SKM-1 treated with dmso at 0.1 percent for 144 hours (cell line): ENCODE results near the gene ANKRD35.
"Not testable (repeated sequence)": the region's sequence is repeated elsewhere in the genome, so short reads cannot be mapped to it uniquely, and the experiment has no call there.

Experiments used
- DNase-seq: peaks from one replicate; lab custom pipeline; 2025; ENCODE audit not compliant: unreplicated experiment; lab: John Stamatoyannopoulos, UW

Gene ANKRD35

DNA sequence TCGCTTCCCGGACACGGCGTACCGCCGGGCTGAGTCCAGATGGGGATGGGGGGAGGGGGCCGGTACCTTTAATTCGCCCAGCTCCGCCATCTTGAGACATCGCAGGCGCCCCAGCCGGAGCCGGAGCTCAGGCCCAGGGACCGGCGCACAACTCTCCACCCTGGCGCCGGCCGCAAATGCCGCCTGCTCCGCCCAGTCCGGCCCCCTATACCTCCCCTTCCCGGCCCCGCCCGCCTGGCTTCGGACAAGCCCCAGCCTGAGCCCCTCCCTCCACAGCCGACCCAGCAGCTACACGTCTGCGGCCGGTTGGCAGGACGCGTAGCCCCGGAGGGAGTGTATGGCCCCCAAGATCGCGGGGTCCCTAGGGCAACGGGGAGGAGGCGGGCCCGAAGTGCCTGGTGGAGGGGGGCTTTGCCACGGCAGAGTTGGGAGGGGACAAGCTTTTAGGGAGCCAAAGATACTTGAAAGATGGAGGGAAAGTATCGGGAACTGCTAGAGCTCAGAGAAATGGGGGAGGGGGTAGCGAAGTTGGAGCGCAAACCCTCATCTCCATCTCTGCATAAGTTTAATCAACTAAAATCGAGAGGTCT is 26.7 kb downstream of the ANKRD35 start, which contains the start of gene PIAS3:
Gene PIAS3, minus strand, starts transcription at position 181 of the 590 bp plus-strand sequence. Its CDS starts 91 bp downstream, at position 90.
- peak; percentile 98 for DNase-seq

DNA sequence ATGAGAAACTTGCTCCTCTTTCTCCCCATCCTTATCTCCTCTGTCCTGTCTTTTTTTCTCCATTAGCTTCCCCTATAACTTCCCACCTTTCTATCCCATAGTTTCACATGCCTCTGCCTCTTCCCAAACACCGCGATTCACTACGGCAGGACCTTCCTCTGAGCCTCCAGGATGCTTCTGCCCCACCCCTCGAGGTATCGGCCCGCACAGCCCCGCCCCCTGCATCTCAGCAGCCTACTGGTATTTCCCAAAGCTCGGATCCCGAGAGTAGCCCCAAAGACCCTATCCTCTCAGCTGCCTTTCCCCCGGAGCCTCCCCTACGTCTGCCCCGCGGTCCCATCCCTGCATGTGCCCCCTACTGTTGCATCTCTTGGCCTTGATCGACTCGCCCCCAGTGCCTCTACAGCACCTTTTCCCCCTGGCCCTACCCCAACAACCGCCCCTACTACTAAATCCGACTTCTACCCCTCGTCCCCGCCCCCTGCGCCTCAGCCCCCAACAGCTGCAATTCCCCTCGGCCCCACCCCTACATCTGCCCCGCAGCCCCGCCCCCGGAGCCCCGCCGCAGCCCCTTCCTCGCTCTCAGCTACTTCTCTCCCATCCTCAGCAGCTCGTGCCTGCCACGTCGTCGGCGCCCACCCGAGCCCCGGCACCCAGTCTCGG is 27.3 kb downstream of the ANKRD35 start:
- no peak for DNase-seq

DNA sequence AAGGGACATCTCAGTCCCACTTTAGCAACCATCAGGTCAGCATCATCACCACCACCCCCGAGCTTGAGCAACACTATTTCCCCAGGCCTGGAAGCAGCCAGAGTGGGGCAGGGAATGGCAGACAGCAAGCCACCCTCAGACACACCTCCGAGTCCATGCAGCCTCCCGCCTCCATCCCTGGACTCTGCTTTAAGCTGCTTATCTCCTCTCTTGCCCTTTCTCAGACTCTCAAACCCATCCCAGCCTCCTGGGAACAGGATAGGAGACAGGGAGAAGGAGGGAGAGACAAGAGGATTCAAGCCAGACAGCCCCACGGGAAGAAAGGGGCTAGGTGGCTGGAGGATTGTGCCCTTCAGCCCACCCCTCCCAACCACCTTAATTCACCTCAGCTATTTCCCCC is 28.5 kb downstream of the ANKRD35 start:
- no peak for DNase-seq

DNA sequence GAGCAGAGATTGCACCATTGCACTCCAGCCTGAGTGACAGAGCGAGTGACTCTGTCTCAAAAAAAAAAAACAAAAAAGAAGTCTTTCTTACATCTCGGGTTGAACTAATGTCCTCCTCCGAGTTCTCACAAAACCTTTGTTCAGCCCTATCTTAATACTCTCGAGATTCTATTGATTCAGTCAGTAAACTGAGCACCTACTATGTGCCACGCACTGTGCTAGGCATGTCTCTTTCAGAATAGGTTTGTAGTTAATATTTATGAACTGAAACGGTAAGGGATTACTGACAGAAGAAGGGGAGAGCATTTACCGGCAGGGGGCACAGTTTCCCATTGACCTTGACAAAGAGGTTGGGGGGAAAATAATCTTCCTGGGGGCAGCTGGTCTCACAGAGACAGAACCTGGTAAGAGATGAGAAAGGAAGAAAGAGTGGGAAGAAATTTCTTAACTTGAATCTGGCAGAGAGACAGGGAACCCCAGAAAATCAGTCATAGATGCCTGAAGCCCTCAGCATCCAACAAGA is 30.2 kb downstream of the ANKRD35 start:
- no peak for DNase-seq

DNA sequence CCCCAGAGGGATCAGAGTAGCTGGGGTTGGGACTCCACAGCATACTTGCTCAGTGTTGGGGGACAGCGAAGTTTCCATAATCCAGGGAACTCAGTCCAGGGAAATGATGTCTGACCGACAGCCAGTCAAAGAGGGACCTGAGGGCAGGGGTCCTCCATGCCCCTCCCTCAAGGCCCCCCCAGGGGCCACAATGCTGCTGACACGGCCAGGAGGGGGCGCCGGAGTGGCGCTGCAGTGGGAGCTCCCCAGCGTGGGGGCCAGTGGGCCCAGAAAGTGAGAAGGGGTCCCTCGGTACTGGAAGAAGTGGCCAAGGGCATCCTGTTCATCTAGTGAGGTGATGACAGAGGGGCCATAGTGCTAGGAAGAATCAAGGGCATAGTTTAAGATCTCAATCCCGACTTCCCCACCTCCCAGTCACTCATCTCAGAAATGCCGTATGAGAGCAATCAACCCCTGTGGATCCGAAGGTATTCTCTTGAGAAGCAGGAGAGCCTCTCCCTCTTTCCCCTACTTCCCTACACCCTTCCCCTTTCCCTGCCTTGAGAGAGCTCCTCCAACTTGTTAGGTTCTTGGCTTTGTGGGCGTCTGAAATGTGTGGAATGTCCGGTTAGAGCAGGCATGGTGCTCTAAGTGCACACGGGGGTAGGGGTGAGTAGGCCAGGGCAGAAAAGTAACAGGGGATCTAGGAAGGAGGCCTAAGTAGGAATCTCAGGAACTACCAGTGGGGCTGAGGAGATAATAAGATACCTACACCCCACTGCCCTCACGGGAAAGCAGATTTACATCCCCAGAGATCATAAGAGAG is 36.1 kb downstream of the ANKRD35 start:
- no peak for DNase-seq

DNA sequence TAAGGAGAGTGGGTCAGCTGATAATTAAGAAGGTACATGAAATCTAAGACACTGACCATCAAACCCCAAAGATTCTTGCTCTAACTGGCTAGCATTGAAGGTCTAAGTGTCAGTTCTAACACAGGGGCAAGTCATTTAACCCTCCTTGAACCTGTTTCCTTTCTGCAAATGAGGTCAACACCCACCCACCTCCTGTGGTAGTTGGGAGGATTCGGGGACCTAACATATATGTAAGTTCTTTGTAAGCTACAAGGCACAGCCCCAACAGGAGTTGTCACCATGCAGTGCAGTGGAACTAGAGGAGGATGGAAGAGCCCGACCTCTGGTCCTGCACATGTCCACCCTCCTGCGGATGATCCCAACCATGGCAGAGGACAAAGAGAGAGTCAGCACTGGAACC is 37.8 kb downstream of the ANKRD35 start:
- DNase-seq = no peak

DNA sequence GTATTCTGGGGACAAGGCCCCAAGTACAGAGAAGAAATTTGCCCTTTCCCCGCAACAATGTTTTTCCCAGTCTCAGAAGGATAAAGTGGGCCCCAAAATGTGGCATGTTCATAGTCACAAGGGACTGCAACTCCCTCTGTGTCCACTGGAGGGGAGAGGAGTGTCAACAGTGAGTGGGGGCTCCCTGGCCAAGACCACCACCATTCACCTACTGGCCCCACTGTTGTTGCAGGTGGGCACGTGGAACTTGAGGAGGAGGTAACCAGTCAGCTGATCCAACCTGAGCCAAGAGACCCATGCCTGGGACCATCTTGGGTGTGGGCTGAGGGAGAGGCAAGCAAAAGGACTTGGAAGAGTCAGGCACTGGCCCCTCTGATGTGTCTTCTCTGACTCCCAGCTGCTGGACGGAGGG is 39.5 kb downstream of the ANKRD35 start:
- DNase-seq = peak; percentile 14

DNA sequence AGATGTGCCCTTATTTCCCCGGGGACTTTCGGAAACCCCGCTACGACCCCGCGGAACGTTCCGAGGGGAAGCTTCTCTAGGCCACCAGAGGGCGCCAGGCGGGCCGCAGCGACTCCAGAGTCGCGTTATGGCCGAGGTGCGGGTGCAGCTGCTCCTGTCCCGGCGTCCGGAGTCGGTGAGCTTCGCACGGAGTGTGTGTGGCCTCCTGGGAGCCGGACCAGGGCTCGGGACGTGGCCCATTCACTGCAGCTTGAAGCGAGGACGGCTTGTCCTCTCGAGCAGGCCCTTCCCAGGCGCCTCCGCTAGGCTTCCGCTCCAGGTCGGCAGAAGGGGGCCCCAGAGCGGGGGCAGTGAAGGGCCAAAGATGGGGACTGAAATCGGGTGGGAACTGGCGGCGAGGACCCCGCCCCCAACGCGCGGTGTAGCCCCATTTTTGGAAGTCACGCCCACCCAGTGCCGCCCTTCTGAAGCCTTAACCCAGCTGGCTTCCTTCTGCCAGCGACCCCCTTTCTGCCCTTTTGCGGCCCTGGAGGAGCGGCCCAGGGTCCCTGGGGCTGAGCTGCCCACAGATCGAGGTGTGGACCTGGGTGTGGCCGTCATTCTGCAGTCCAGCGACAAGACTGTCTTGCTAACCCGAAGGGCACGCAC is 40.0 kb downstream of the ANKRD35 start, which contains the start of gene NUDT17:
Gene NUDT17, plus strand, starts transcription at position 117 of the 648 bp plus-strand sequence. Its CDS starts 11 bp downstream, at position 128.
- peak; percentile 84 for DNase-seq

DNA sequence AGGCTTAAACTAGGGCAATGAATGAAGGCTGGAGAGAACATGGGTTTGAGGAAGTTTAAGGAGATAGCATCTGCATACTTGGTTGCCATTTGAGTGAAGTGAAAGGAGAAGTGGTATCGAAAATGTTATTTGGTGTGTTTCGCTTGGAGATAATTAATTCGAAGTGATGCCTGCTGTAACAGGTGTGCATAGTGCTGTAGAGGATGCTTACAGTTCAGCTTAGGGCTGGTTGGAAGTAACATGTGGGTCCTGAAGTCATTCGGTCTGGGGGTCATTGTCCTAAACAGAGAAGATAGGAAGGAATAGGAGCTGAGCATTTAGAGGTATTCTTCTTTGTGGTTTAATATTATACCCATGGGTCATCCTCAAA is 40.5 kb downstream of the ANKRD35 start:
- peak; percentile 84 for DNase-seq

DNA sequence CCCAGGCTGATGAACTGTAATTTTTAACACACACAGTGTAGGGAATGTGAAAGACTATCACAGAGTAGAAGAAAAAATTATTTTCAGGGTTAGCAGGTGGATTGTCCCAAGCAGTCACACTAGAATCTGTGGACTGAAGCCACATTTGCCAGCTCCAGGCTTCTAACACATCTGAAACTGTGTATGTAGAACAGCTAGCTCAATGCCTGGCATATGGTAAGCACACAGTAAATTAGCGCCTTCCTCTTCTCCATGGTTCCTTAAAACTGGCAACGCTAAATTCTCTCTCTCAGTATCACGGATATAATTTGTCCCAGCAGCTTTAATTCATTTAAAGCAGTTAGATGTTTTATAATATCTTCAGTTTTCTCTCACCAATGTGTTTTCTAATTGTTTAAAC is 42.6 kb downstream of the ANKRD35 start:
- no peak for DNase-seq

DNA sequence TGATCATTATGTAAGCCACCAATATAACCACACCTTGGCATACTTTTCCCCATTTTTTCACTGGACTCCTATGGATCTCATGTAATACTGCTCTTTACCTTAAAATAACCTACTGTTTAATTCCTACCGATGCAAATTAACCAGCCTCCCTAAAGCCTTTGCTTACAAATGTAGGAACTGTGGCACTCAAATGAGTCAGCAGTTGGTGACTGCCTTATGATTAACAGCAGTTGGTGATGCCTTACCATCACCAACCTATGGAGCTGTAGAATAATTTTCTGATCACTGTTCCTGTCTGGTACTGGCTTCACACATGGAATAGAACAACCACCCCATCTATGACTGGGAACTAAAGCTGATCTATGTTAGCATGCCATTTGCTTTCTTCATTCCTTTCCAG is 48.0 kb downstream of the ANKRD35 start:
- DNase-seq = no peak

DNA sequence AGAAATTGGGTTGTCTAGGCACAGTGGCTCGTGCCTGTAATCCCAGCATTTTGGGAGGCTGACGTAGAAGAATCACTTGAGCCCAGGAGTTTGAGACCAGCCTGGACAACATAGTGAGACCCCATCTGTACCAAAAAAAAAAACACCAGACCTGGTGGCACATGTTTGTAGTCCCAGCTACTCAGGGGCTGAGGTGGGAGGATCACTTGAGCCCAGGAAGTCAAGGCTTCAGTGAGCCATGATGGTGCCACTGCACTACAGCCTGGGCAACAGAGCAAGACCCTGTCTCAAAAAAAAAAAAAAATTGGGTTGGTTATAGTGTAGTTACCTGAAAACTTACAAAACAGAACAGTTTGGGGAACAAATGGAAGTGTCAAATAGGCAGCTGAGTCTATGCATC is 54.9 kb downstream of the ANKRD35 start:
- not testable (repeated sequence) for DNase-seq

DNA sequence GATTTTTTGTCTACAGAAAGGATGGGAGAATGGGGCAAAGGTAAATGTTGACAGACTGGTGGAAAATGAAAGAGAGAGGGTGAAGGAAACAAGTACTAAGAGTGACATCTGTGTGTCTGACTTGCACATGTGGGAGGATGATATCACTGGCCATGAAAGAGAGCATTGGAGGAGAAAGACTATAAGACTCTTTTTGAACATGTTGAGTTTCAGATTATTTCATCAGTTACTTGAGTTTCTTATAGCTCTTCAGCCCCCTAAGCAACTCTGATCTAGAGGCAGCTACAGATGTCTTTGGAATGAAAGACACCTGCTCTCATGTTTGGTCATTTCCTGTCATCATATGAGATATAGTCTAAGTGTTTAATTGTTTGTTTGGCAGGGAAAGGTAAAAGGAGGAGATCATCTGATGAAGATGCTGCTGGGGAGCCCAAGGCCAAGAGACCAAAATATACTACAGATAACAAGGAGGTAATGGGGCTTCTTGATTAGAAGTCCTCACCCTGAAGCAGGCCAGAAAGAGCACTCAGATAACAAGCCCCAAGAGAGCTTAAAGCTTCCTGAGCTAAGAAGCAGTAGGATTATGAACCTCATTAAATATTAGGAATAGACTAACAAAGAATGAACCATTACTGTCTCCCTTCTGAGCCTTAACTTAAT is 57.2 kb downstream of the ANKRD35 start:
- no peak for DNase-seq

DNA sequence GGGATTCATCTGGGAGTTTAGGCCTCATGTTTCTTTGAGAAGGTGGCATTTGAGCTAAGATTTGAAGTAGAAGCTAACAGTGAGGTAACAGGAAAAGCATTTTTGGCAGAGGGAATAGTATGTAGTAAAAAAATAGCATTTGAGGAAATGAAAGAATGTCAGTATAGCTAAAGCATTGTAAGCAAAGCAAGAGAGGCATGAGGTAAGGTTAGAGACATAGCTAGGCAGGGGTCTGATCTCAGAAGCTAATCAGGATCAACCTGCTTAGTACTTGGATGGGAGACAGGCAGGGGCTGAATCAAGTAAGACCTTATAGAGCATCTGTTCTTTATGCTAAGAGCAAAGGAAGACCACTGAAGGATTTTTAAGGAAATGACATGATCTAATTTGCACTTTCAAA is 57.7 kb downstream of the ANKRD35 start:
- no peak for DNase-seq

DNA sequence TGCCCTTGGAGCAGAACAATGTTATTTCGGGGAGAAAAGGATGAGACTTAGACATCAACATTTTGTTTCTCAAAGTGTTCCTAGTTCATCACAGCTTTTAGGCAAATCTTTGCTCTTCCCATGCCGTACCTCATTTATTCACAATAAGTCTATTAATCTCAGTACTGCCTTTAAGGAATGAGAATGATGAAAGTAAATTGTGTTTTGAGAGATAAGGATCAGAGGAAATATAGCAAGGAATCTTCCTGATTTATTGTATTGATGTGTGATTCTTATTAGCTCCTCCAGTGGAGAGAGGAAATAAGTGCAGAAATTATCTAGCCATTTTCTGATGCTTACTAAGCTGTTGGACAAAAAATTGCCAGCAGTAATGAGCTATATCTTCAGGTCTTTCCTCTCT is 59.6 kb downstream of the ANKRD35 start:
- DNase-seq = no peak

DNA sequence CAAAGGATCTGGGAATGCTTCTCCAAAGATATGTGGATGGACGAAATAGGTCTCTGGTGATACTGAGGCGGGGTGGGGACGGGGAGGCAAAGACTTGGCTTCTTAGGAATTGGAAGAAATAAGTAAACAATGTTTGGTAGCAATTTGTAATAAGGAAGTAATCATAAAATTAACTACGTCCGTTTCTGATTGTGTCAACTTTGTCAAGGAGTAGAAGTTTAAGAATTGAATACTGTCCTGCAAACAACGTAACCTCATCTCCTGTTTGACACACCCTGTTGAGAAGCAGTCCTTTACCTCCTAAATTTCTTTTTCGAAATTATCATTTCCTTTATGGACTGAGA is 61.2 kb downstream of the ANKRD35 start:
- DNase-seq = no peak

DNA sequence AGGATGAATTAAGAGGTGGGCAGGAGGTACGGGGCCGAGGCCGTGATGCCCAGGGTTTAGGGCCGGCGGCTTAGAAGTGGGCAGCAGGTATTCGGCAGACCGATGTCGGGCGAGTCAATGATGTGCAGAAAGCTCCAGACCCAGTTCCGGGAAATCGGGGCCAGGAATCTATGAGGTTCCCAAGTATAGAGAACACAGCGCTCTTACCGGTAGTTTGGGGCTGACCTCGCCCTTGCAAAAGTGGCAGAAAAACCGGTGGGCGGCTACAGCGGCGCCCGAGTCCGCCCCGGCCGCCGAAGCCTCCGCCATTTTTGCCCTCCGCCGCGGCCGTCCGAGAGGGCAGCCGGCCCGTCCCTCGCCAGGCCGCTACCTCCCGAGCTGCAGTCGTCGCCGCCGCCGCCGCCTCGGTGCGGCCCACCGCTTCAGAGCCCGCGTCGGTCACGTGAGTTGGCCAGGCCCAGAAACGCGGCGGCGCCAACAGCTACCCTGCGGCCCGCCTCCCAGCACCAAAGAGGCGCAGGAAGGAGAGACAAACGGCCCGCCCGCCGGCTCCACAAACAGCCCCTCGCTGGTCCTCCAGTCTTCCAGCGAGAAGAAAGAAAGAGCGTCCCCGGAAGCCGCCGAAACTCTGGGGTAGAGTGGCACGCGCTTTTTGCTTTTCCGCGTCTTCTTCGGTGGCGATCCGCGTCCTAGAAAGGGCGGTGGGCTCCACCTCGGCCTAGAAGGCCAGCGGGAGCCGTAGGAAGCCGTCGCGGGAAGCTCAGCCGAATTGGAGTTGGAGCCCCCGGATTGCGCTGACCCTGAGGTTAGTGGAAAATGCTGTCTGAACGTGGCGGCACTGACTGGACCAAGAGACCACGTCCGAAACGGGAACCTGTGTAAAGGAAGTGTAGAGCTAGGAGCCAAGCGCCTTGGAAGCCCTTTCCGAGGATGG is 61.8 kb downstream of the ANKRD35 start, which contains the start of the genes POLR3C and RNF115:
Gene POLR3C, plus strand, starts transcription at position 636 of the 934 bp plus-strand sequence. CDS start 1,577 bp downstream, outside the sequence.
Gene RNF115, minus strand, starts transcription at position 531 of the 934 bp plus-strand sequence. Its CDS starts 222 bp downstream, at position 309.
- peak; percentile 97 for DNase-seq

DNA sequence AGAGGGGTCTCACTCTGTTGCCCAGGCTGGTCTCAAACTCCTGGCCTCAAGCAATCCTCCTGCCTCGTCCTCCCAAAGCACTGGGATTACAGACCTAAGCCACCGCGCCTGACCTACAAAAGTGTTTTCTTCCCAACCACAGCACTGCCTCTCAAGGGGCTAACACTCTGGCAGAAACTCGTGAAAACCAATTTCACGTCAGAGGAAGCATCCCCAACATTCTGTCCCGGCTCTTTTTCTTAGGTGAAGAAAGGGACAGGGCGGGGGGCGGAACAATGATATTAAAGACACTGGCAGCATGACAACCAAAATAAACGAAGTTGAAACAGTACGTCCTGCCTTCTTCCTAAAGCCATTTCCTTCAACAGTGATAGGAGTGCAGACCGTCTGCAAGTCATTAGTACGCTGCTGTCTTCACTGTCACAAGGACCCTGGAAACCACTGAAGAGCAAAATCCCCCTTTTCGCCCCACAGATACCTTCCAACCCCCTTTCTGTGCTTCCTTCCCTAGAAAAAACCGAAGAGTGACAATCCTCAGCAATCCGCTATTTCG is 62.8 kb downstream of the ANKRD35 start:
- DNase-seq = not testable (repeated sequence)

DNA sequence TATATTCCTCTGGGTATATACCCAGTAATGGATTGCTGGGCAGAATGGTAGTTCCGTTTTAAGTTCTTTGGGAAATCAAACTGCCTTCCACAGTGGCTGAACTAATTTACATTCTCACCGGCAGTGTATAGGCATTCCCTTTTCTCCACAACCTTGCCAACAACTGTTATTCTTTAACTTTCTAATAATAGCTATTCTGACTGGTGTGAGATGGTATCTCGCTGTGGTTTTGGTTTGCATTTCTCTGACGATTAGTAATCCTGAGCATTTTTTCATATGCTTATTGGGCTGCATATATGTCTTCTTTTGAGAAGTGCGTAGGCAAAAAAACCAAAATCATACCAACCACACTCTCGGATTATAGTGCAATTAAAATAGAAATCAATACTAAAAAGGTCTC is 67.6 kb downstream of the ANKRD35 start:
- not testable (repeated sequence) for DNase-seq
